ENCODE measurements around the gene ETS2.

- no peak for TF ChIP-seq POLR2AphosphoS5 (IDR thresholded peaks at IDR 0.05; ENCODE audit: low read depth)
- TF ChIP-seq JUNB (IDR thresholded peaks at IDR 0.05; ENCODE audit: unreplicated experiment) = no peak
Observed at GRCh38 chr21:38869946-38870345, 64.2 kb downstream of the ETS2 start.

Measured in GM23338 (cell line).